Activated naive CD4-positive, alpha-beta T cell treated with anti-CD3 and anti-CD28 coated beads, Interleukin-2, amount 50 U/mL, for 16 hours (primary cell): Measurements from ENCODE around the gene GCNT1.
"Not testable (repeated sequence)": the region's sequence is repeated elsewhere in the genome, so short reads cannot be mapped to it uniquely, and the experiment has no call there.

Experiments used
- DNase-seq: peaks from one replicate; pipeline ENCODE4 v3.0.0-alpha.2; 2020

Gene GCNT1

GRCh38 chr9:76458903-76459693, at the start of gene GCNT1:
GCNT1 (plus strand) TSS chr9:76459182; CDS start chr9:76502382, 43,200 bp downstream.
- DNase-seq: peak; percentile 86

GRCh38 chr9:76412638-76413037, 46.3 kb upstream of the GCNT1 start:
- DNase-seq: no peak

GRCh38 chr9:76413658-76414057, 45.3 kb upstream of the GCNT1 start:
- DNase-seq: no peak

- no peak for DNase-seq
Observed at GRCh38 chr9:76414661-76415060, 44.3 kb upstream of the GCNT1 start.

- DNase-seq: no peak
Observed at GRCh38 chr9:76415154-76415553, 43.8 kb upstream of the GCNT1 start.

- no peak for DNase-seq
Observed at GRCh38 chr9:76415731-76416130, 43.3 kb upstream of the GCNT1 start.

GRCh38 chr9:76417394-76417793, 41.6 kb upstream of the GCNT1 start:
- no peak for DNase-seq

GRCh38 chr9:76419782-76420380, 39.1 kb upstream of the GCNT1 start:
- no peak for DNase-seq

GRCh38 chr9:76423216-76424177, 35.5 kb upstream of the GCNT1 start:
- no peak for DNase-seq

- no peak for DNase-seq
Observed at GRCh38 chr9:76424491-76424890, 34.5 kb upstream of the GCNT1 start.

GRCh38 chr9:76425677-76426453, 33.1 kb upstream of the GCNT1 start:
- DNase-seq: no peak

GRCh38 chr9:76426807-76427419, 32.1 kb upstream of the GCNT1 start:
- no peak for DNase-seq

- no peak for DNase-seq
Observed at GRCh38 chr9:76431601-76432000, 27.4 kb upstream of the GCNT1 start.

- DNase-seq: no peak
Observed at GRCh38 chr9:76433406-76433805, 25.6 kb upstream of the GCNT1 start.

- DNase-seq: no peak
Observed at GRCh38 chr9:76433836-76434235, 25.1 kb upstream of the GCNT1 start.

GRCh38 chr9:76434897-76435296, 24.1 kb upstream of the GCNT1 start:
- DNase-seq: not testable (repeated sequence)

- not testable (repeated sequence) for DNase-seq
Observed at GRCh38 chr9:76437017-76437699, 21.8 kb upstream of the GCNT1 start.

- DNase-seq: no peak
Observed at GRCh38 chr9:76438841-76439588, 20.0 kb upstream of the GCNT1 start.

GRCh38 chr9:76441551-76442322, 17.2 kb upstream of the GCNT1 start:
- DNase-seq: no peak

- no peak for DNase-seq
Observed at GRCh38 chr9:76443887-76444286, 15.1 kb upstream of the GCNT1 start.
